Posterior cingulate gyrus (tissue), 11 donors: ENCODE measurements around the gene GRIK4.

Source experiments
- DNase-seq, 10 donors: peaks; one replicate each; pipeline versions ENCODE4 v3.0.0 to v3.0.0-alpha.2; 2020 to 2021; ENCODE audit warnings: mixed read lengths in 3 of 10
- intact Hi-C: fragments of 100-400 bp; cut with DNase I; formaldehyde crosslinking; loops from one replicate; pipeline ENCODE4 v1.15.1; 2023

Gene GRIK4

DNA sequence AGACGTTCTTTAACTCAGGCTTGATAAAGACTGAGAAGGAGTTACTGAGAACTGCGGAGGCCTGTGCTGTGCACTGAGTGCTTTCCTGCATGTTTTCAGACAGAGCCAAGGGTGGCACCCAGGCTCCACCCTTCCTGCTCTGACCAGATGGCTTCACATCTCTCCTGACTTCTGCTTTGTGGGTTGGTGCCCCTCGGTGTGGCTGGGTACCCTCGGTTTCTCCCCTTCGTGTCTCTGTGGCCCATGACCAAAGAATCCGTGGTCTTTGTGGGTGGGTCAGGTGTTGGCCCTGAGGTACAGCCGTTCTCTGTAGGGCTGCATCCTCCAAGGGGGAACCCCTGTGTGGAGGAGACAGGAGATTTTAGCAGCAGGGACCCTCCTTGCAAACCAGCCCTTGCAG is 34.3 kb downstream of the GRIK4 start:
- intact Hi-C loops, result no loop called here
- DNase-seq, result peak in 3 of 10 donors; percentile 46 to 62 (median 49)

- DNase-seq, result peak in 4 of 10 donors; percentile 17 to 75 (median 68)
Measured at GRCh38 chr11:120546312-120547205, 35.0 kb downstream of the GRIK4 start.

DNA sequence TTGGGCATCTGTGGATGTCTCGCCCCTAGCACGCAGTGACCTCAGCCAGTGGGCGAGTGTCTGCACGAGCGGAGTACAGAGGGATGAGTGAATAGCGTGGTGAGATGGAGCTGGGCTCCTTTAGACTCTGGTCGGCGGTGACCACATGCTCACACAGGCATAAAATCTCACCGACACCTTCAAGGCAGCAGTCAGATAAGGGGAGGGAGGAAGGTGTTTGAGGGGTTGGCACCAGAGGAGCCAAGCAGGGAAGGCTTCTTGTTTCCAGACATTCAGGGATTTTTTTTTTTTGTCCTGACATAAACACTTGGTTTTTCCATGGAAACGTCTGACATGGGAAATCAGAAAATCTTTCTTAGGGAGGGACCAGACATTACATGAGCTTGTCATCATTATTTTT is 35.8 kb downstream of the GRIK4 start:
- DNase-seq, result peak in 3 of 10 donors; percentile 49 to 85 (median 72)
- intact Hi-C loops, result no loop called here

More at GRCh38 chr11:120546312-120547205, 35.0 kb downstream of the GRIK4 start:
- intact Hi-C loops, result no loop called here

- intact Hi-C loops, result no loop called here
- DNase-seq, result peak; percentile 81 to 99 (median 87)
Measured at GRCh38 chr11:120547811-120548681, 36.5 kb downstream of the GRIK4 start.

- intact Hi-C loops, result no loop called here
- peak in 3 of 10 donors; percentile 35 to 68 (median 39) for DNase-seq
Measured at GRCh38 chr11:120548682-120549209, 37.2 kb downstream of the GRIK4 start.

- DNase-seq, result peak in 2 of 10 donors; percentile 14 to 60
- intact Hi-C loops, result no loop called here
Measured at GRCh38 chr11:120549346-120549745, 37.8 kb downstream of the GRIK4 start.

- peak in 2 of 10 donors; percentile 31 to 35 for DNase-seq
- intact Hi-C loops, result no loop called here
Measured at GRCh38 chr11:120550007-120550406, 38.5 kb downstream of the GRIK4 start.

DNA sequence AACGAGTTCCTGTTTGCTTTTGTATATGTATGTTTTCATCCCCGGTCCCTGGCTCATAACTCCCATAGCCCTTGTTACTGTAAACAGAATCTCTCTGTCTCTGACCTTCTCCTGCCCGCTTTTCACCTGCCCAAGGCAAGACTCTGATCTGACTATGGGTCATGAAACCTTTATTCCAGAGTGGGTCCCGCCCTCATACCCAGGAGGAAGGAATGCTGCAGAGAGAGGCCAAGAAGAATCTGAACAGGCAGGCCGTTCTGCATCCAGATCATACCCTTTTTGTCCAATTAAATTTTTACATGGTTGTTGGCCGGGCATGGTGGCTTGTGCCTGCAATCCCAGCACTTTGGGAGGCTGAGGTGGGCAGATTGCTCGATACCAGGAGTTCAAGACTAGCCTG is 39.6 kb downstream of the GRIK4 start:
- DNase-seq, result no peak
- intact Hi-C loops, result no loop called here

DNA sequence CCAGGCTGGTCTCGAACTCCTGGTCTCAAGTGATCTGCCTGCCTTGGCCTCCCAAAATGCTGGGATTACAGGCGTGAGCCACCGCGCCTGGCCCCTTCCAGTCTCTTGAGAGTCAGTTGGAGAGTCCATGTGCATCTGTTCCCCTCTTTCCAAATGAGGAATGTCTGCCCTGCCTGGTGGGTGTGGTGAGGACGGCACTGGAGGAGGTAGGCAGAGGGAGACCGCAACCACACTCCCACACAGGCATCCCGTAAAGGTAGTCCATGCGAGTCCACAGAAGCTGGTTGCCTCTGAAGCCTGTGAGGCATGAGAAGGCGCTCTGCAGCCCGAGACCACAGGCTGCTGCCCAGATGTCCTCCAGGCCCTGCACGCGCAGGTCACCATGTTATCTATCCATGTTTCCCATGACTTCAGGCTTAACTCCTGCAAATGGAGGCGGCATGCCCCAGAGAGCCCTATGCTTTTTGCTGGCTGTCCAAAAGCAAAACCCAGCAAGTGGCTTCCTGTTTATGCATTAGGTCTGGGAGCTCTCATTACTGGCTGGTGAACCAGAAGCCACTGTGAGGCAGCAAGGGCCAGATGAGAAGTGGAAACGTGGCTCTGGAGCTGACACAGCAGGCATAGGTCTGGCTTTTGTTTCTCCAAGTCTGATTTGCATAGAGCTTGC is 43.4 kb downstream of the GRIK4 start:
- intact Hi-C loops, result no loop called here

DNA sequence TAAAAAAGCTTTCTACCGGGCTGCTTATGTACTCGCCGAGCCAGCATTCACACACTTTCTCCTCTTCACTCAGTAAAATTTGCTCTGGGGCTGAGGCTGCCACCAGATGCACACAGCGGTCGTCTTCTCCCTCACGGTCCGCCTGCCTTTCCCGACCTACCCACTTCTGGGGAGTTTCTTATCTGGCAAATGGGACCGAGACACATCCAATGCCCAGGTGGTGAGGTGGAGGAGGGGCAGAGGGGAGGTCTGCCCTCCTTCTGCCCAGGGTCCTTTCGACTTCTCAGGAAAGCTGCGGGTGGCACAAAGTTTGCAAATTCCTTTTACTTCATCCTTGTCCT is 43.9 kb downstream of the GRIK4 start:
- DNase-seq, result peak in 1 of 10 donors; percentile 78
- intact Hi-C loops, result no loop called here

More for the DNA sequence above, 43.4 kb downstream of the GRIK4 start:
- DNase-seq, result peak in 3 of 10 donors; percentile 76 to 88 (median 83)

- intact Hi-C loops, result no loop called here
- peak in 1 of 10 donors; percentile 54 for DNase-seq
Measured at GRCh38 chr11:120556797-120557196, 45.2 kb downstream of the GRIK4 start.

- intact Hi-C loops, result no loop called here
- peak in 1 of 10 donors; percentile 72 for DNase-seq
Measured at GRCh38 chr11:120558744-120559431, 47.3 kb downstream of the GRIK4 start.

DNA sequence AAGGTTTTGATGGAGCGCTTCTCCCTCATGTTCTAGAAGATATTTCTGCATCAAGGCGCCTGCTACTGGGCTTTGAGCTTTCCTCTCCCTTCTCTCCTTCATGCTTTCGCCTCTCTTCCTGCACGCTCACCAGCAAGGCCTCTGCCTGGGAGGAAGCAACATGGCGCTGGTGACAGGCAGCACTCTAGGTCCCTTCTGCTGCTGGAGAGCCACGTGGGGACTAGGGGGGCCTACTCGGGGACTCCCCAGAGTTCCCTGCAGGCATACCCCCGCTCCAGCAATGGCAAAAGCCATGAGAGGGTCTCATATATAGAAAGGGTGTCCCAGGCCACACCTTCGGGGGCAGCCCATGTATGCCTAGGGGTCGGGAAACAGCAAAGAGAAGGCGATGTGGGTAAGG is 49.7 kb downstream of the GRIK4 start:
- DNase-seq, result no peak
- intact Hi-C loops, result no loop called here

DNA sequence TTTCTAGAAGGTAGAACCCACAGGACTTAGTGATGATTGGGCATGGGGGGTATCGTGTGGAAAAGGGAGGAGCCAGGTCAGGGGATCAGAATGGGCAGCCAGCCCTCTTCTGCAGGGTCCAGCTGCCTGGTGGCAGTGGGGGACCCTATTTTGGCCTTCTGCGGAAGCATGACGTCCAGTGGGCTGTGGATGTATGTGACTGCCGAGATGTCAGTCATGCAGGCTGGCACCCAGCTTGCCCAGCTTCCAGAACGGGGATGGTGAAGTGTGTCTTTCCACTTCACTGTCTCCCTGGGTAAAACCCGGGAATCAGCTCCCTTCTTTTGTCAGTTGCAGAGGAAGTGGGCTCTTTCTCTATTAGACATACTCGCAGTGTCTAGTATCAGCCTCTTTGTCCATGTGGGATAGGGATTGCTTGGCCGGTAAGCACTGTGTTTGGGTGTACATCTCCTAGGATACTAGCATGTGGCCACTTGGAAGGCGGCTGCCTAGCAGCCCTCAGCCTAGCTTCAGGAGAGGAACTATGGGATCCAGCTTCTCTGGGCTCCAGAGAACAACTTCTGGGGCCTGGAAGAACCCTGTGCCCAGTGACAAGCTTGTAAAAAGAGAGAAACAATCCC is 51.4 kb downstream of the GRIK4 start:
- intact Hi-C loops, result no loop called here
- DNase-seq, result peak in 4 of 10 donors; percentile 25 to 85 (median 27)

DNA sequence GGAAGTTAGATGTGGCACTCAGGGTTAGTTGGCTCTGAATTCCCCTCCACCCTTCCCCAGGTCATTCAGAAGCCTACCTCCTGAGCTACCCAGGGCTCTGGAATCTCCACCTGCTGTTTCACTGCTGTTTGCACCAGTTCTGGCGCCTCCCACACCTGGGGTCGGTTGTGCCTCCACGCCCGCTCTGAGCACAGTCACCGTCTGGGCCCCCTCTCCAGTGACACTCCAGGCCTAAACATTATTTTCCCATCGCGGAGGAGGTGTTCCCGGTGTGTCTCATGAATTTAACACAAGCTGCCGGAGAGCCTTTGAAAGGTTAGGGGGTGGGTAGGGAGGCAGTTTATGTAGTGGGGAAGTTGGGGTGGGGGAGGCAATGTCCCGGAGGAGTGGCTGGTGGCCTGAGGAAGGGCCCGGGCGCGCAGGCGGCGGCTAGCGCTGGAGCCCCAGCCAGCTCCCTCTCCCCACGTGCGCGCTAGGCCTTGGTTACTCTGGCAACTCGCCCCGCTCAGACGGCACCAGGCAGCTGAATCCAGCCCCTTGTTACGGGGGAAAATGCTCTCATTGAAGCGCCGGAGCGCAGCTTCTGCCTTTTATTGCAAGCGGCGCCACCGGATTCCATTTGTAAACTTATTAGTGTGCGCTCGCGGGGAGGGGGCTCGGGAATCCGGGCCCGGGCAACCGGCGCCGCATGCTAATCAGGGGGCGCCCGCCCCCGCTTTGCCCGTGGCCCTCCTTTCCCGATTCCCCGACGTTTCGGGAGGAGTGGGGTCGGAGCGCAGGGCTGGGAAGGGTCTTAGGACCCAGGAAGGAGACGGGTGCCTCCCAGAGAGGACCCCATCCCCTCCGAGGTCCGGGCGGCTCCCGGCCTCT is 52.4 kb downstream of the GRIK4 start:
- DNase-seq, result peak; percentile 80 to 98 (median 88)
- intact Hi-C loops, result no loop called here

- intact Hi-C loops, result loop anchor here (5.0 kb wide), 1 partner anchor 52 kb away; the partner anchor contains the start of gene GRIK4
Measured at GRCh38 chr11:120564573-120565311, 53.2 kb downstream of the GRIK4 start.

GRCh38 chr11:120565466-120566155 is 54.1 kb downstream of the GRIK4 start:
- intact Hi-C loops, result loop anchor here (5.0 kb wide), 1 partner anchor 53 kb away; the partner anchor contains the start of gene GRIK4
- no peak for DNase-seq

More at GRCh38 chr11:120564573-120565311, 53.2 kb downstream of the GRIK4 start:
- peak; percentile 61 to 97 (median 75) for DNase-seq
